GM12865 (cell line): ENCODE data around the gene TMEM169.
"Not testable (repeated sequence)": the region's sequence is repeated elsewhere in the genome, so short reads cannot be mapped to it uniquely, and the experiment has no call there.

Experiments used
- DNase-seq: peaks from one replicate; pipeline ENCODE4 v3.0.0; 2010; ENCODE audit warnings: low read depth
- H3K4me3 ChIP-seq: 2 replicates; pipeline ENCODE4 v1.5.1; 2011; ENCODE audit warnings: mild to moderate bottlenecking, low read depth, low read length, control low read depth
- CTCF ChIP-seq: IDR thresholded peaks from 2 replicates; pipeline ENCODE4 v1.5.1; 2011; ENCODE audit warnings: low read length, control low read depth, low read depth, inconsistent platforms; ENCODE audit not compliant: insufficient read depth; ENCODE audit errors: missing control alignments

Gene TMEM169

DNA sequence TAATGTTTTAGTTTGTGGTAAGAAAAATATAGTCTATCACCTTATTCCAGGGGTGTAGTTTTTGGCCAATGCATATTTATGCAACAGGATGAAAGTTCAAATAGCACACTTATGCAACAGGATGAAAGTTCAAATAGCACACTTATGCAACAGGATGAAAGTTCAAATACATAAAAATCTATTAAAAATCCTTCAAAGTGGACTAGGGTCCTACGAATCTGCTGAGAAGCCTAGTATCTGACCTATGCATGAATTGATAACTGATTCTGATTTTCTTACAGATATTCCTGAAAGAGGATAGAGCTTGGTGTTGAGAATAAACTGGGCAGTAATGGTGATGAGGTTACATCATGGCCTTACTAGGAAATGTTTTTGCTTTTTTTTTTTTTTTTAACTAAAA is 2.9 kb upstream of the TMEM169 start:
- DNase-seq = no peak
- H3K4me3 ChIP-seq = no peak overlapping the region
- TF ChIP-seq CTCF = no peak

DNA sequence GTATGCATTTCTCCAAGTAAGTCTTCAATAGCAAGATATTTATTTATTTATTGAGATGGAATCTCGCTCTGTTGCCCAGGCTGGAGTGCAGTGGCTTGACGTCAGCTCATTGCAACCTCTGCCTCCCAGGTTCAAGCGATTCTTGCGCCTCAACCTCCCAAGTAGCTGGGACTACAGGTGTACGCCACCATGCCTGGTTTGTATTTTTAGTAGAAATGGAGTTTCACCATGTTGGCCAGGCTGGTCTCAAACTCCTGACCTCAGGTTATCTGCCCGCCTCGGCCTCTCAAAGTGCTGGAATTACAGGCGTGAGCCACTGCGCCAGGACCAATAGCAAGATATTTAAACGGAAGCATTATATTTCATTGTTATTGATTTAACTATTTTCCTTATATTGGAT is 1.7 kb upstream of the TMEM169 start:
- not testable (repeated sequence) for DNase-seq, H3K4me3 ChIP-seq

DNA sequence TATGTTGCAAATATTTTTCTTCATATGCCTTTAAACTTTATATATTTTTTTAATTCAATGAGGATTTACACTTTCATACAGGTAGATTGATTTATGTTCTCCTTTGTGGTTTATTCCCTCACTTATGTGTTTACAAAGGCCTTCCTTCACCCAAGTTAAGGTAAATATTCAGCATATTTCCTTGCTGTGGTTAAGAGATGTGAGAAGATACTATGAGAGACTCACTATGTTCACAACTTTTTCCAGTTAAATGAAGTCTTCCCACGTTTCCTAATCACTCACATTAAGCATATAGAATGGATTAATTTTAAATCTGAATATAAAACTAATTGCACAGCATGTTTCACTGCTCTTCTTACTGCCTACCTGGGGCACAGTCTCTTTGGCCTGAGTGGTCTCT is 707 bp upstream of the TMEM169 start:
- peak overlapping the region; percentile 71 for H3K4me3 ChIP-seq
- TF ChIP-seq CTCF = no peak

DNA sequence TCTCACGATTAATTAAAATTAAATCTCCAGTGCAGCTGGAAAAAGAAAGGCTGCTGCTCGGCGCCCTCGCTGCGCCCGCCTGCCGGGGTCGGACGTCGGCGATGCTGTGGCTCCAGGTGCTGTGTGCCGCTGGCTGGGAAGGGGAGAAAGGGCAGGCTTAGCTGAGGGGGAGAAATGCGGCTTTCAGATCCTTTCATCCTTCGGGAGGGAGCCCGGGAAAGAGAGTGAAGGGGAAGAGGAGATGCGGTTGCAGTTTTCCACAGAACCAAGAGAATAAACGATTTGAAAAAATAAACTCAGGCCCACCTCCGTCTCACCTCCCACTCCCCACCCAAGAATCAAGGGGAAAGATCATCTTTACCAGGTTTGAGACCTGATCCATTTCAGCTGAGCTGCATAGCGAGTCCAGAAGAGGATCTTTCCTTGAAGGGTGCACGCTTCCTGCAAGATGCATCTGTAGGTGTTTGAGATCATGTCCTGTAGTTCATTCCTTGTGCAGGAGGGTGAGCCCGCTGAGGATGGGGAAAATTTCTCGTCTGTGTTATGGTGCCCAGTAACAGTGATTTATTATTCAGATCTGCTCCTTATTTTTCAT is 495 bp downstream of the TMEM169 start:
- peak overlapping the region; percentile 71 for H3K4me3 ChIP-seq
- TF ChIP-seq CTCF = no peak
- no peak for DNase-seq

More for the DNA sequence above, 707 bp upstream of the TMEM169 start:
- DNase-seq = no peak

DNA sequence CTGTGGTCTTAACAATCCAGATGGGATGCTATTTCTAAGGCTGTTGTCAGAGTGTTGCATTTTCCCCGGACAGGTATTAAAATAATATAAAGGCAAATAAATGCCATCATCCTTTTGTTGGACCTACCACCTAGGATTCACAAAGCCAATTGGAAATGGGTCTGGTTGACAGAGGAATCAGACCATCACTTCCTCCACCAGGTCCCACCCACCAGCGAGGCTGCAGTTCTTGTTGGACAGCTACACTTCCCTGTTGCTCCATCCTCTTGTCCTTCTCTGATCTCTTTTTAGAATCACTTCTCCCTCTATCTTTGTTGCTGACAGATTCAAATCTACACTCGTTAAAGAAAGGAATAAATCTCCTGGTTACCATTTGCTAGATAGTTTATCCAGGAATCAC is 1.1 kb downstream of the TMEM169 start:
- TF ChIP-seq CTCF = no peak
- DNase-seq = no peak
- H3K4me3 ChIP-seq = no peak overlapping the region

- DNase-seq = no peak
- no peak for TF ChIP-seq CTCF
- H3K4me3 ChIP-seq = no peak overlapping the region
These were observed 2.0 kb downstream of the TMEM169 start for GRCh38 chr2:216083464-216084281.

DNA sequence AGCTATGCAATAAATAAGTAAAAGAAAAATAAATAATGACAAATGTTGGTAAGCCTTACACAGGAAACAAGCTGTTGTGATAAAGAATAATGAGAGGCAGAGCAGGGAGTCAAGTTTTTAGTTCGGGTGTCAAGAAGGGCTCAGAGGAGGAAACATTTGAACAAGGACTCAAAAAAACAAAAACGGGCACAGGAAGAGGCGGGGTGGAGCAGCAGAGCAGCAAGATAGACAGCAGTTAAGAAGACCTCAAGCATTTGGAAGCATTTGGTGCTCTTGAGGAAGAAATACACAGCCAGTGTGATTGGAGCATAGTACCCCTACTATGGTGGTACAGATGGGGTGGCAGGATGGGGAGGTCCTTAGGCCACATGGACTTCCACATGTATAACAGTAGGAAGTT is 2.8 kb downstream of the TMEM169 start:
- peak; percentile 29 for DNase-seq
- H3K4me3 ChIP-seq = no peak overlapping the region
- no peak for TF ChIP-seq CTCF
